H9 (cell line): Measurements from ENCODE around the gene RELA. TPM values are rescaled to one million over a fixed set of nuclear protein-coding genes. Genes with fewer than 3 reads are reported as not detected.

Experiments used
- DNase-seq: peaks from one replicate; pipeline ENCODE4 v3.0.0-alpha.2; 2017
- H2AFZ ChIP-seq: one replicate; pipeline ENCODE4 v1.6.1; 2013; ENCODE audit warnings: mild to moderate bottlenecking, low read length, control low read depth, moderate library complexity
- H2AK5ac ChIP-seq: 2 replicates; pipeline ENCODE4 v1.6.1; 2013; ENCODE audit warnings: low read length, control low read depth, mixed read lengths; ENCODE audit not compliant: insufficient read length
- H2BK120ac ChIP-seq: one replicate; pipeline ENCODE4 v1.6.1; 2013; ENCODE audit warnings: low read depth, mild to moderate bottlenecking, low read length, control low read depth, inconsistent platforms; ENCODE audit not compliant: poor library complexity, severe bottlenecking
- H2BK12ac ChIP-seq: 2 replicates; pipeline ENCODE4 v1.6.1; 2013; ENCODE audit warnings: low read length, control low read depth, mixed read lengths, low read depth; ENCODE audit not compliant: insufficient read length
- H2BK15ac ChIP-seq: 2 replicates; pipeline ENCODE4 v1.6.1; 2013; ENCODE audit warnings: low read depth, low read length, control low read depth
- H2BK20ac ChIP-seq: one replicate; pipeline ENCODE4 v1.6.1; 2013; ENCODE audit warnings: low read depth, mild to moderate bottlenecking, low read length, control low read depth, inconsistent platforms; ENCODE audit not compliant: poor library complexity, severe bottlenecking
- H2BK5ac ChIP-seq: 2 replicates; pipeline ENCODE4 v1.6.1; 2013; ENCODE audit warnings: low read length, control low read depth, mixed read lengths; ENCODE audit not compliant: insufficient read length
- H3K14ac ChIP-seq: 2 replicates; pipeline ENCODE4 v1.6.1; 2013; ENCODE audit warnings: low read length, control low read depth; ENCODE audit not compliant: insufficient read depth
- H3K18ac ChIP-seq: 2 replicates; pipeline ENCODE4 v1.6.1; 2013; ENCODE audit warnings: low read depth, mild to moderate bottlenecking, mixed read lengths, low read length, control low read depth; ENCODE audit not compliant: insufficient read length
- H3K23ac ChIP-seq: 2 replicates; pipeline ENCODE4 v1.6.1; 2013; ENCODE audit warnings: low read length, control low read depth, mixed read lengths, low read depth; ENCODE audit not compliant: insufficient read length
- H3K23me2 ChIP-seq: 2 replicates; pipeline ENCODE4 v1.6.1; 2013; ENCODE audit warnings: low read depth, mild to moderate bottlenecking, mixed read lengths, low read length, control low read depth; ENCODE audit not compliant: insufficient read length, poor library complexity, severe bottlenecking
- H3K27ac ChIP-seq: 2 replicates; pipeline ENCODE4 v1.5.1; 2013; ENCODE audit warnings: low read length, control low read depth, mixed read lengths, low read depth; ENCODE audit not compliant: insufficient read length
- H3K27me3 ChIP-seq: 2 replicates; pipeline ENCODE4 v1.6.1; 2013; ENCODE audit warnings: low read length, control low read depth, inconsistent platforms; ENCODE audit not compliant: insufficient read depth
- H3K4ac ChIP-seq: 2 replicates; pipeline ENCODE4 v1.6.1; 2013; ENCODE audit warnings: low read depth, mild to moderate bottlenecking, control low read depth, inconsistent platforms, low read length, moderate library complexity
- H3K4me1 ChIP-seq: 2 replicates; pipeline ENCODE4 v1.6.1; 2013; ENCODE audit warnings: low read length, control low read depth, inconsistent platforms; ENCODE audit not compliant: insufficient read depth
- H3K4me2 ChIP-seq: 2 replicates; pipeline ENCODE4 v1.6.1; 2013; ENCODE audit warnings: low read length, control low read depth, mixed read lengths; ENCODE audit not compliant: insufficient read length, insufficient read depth
- H3K56ac ChIP-seq: 2 replicates; pipeline ENCODE4 v1.6.1; 2013; ENCODE audit warnings: low read depth, mild to moderate bottlenecking, mixed read lengths, low read length, control low read depth; ENCODE audit not compliant: insufficient read length
- H3K79me1 ChIP-seq: 2 replicates; pipeline ENCODE4 v1.6.1; 2013; ENCODE audit warnings: low read depth, mild to moderate bottlenecking, moderate library complexity, low read length, control low read depth, inconsistent platforms; ENCODE audit not compliant: insufficient read depth, poor library complexity, severe bottlenecking
- H3K79me2 ChIP-seq: 2 replicates; pipeline ENCODE4 v1.6.1; 2013; ENCODE audit warnings: low read length, control low read depth, inconsistent platforms; ENCODE audit not compliant: insufficient read depth
- H3K9ac ChIP-seq: 2 replicates; pipeline ENCODE4 v1.6.1; 2013; ENCODE audit warnings: low read length, control low read depth, mixed read lengths; ENCODE audit not compliant: insufficient read length; ENCODE audit errors: extremely low read depth
- H3K9me3 ChIP-seq: one replicate; pipeline ENCODE4 v1.6.1; 2013; ENCODE audit warnings: low read depth, low read length, inconsistent platforms; ENCODE audit not compliant: control insufficient read depth
- H3T11ph ChIP-seq: one replicate; pipeline ENCODE4 v1.6.1; 2013; ENCODE audit warnings: mild to moderate bottlenecking, low read length, control low read depth, inconsistent platforms
- H4K20me1 ChIP-seq: one replicate; pipeline ENCODE4 v1.6.1; 2013; ENCODE audit not compliant: control insufficient read depth, insufficient read length, insufficient read depth
- H4K5ac ChIP-seq: 2 replicates; pipeline ENCODE4 v1.6.1; 2013; ENCODE audit warnings: low read depth, mild to moderate bottlenecking, mixed read lengths, low read length, control low read depth; ENCODE audit not compliant: insufficient read length
- H4K8ac ChIP-seq: replicated peaks from 2 replicates; pipeline ENCODE4 v1.6.1; 2013; ENCODE audit warnings: low read length, control low read depth, mixed read lengths, low read depth; ENCODE audit not compliant: insufficient read length
- H4K91ac ChIP-seq: 2 replicates; pipeline ENCODE4 v1.6.1; 2013; ENCODE audit warnings: low read depth, mild to moderate bottlenecking, moderate library complexity, mixed read lengths, low read length, control low read depth; ENCODE audit not compliant: insufficient read length
- H3K27ac Mint-ChIP-seq, 3 experiments: 2 replicates in 2 of 3; 3 replicates in 1 of 3; pipeline ENCODE4 v1.8.0; 2020 to 2021; ENCODE audit warnings: mixed read lengths in 3 of 3, mild to moderate bottlenecking in 1 of 3, moderate library complexity in 1 of 3
- H3K27me3 Mint-ChIP-seq: 2 replicates; pipeline ENCODE4 v1.8.0; 2021; ENCODE audit warnings: low read depth, mild to moderate bottlenecking, moderate library complexity, mixed read lengths
- H3K36me3 Mint-ChIP-seq, 3 experiments: 2 replicates in 2 of 3; 3 replicates in 1 of 3; pipeline ENCODE4 v1.8.0; 2020 to 2021; ENCODE audit warnings: low read depth in 3 of 3, mixed read lengths in 3 of 3; ENCODE audit not compliant: insufficient read depth in 1 of 3
- H3K4me1 Mint-ChIP-seq, 2 experiments: 2 replicates each; pipeline ENCODE4 v1.8.0; 2020; ENCODE audit warnings: mixed read lengths in 2 of 2
- H3K4me3 Mint-ChIP-seq, 2 experiments: 2 replicates in 1 of 2; 3 replicates in 1 of 2; pipeline ENCODE4 v1.8.0; 2020 to 2021; ENCODE audit warnings: mild to moderate bottlenecking in 2 of 2, mixed read lengths in 2 of 2, moderate library complexity in 1 of 2
- H3K9me3 Mint-ChIP-seq, 2 experiments: 2 replicates in 1 of 2; 3 replicates in 1 of 2; pipeline ENCODE4 v1.8.0; 2020; ENCODE audit warnings: mild to moderate bottlenecking in 2 of 2, mixed read lengths in 2 of 2, moderate library complexity in 1 of 2
- WGBS: extraction: QIAGEN DNeasy Blood & Tissue Kit; methylation state at CpG from one replicate; pipeline ENCODE4 v1.1.7; 2013; ENCODE audit warnings: missing lambda C conversion rate, low lambda C conversion rate, mixed read lengths; ENCODE audit not compliant: insufficient read length; ENCODE audit errors: extremely low coverage; 5-methylcytosine and 5-hydroxymethylcytosine counted together
- total RNA-seq: library from RNA; stranded (reverse); gene quantifications from 2 replicates; pipeline ENCODE4 v1.2.1, GENCODE V29; 2021
- TF ChIP-seq, protein P1 (sequence below): fragments of 200-600 bp; sonication (generic); conservative IDR thresholded peaks from 3 replicates; pipeline ENCODE4 v1.8.0; 2021; ENCODE audit warnings: antibody characterized with exemption, mild to moderate bottlenecking

RELA gene
- total RNA-seq, 1 experiment from 2014 or later = 48.8 TPM

DNA sequence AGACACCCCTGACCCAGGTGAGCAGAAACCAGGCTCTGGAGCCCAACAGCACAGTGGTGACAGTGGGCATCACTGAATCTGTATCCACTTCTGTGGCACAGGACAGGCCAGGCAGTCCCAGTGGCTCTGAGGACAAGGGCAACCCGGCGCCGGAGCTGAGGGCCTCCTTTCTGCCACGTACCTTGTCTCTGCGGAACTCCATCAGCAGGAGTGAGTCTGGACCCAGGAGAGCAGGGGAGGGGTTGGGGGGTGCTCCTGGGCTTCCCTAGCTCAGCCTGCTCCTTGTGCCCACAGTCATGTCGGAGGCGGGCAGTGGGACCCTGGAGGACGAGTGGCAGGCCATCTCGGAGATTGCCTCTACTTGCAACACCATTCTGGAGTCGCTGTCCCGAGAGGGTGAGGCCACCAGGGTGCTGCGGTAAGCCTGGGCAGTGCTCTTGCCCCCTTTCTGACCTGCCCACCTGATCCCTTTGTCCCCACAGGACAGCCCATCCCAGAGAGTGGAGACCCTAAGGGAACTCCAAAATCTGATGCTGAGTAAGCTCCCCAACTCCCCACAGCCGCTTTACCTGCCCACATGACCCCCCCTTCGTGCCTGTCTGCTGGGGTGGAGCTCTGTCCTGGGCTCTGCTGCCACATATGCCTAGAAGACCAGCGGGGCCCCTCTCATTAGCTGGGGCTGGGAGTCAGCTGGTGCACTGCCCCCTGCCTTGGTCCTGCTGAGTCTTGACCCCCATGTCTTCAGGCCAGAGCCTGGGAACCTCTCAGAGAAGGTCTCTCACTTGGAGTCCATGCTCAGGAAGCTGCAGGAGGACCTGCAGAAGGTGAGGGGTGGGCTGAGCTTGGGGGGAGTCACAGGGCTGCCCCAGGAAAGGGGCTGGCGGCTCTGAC lies 12.8 kb downstream of the RELA start:
- Histone ChIP-seq H4K8ac (no peak overlapping the region), H3K56ac (no peak overlapping the region), H3K4me1 (peaks cover 4% of the 10 kb centered on the region; the same call in 1 of the 2 replicates), H3K9ac (no peak overlapping the region), H3K9me3 (no peaks in the 10 kb centered on the region), H3K27ac (no peak overlapping the region), H4K5ac (no peak overlapping the region), H4K91ac (no peak overlapping the region), H3K27me3 (no peaks in the 10 kb centered on the region), H3K23ac (no peak overlapping the region), H3T11ph (no peak overlapping the region), H2BK15ac (no peak overlapping the region), H3K79me2 (no peaks in the 10 kb centered on the region), H2BK120ac (no peak overlapping the region), H3K23me2 (peaks cover 7% of the 10 kb centered on the region), H3K4ac (no peak overlapping the region), H3K14ac (no peak overlapping the region), H2AFZ (no peak overlapping the region), H2BK12ac (no peak overlapping the region), H2AK5ac (no peak overlapping the region), H2BK5ac (no peak overlapping the region), H3K18ac (no peak overlapping the region), H4K20me1 (peaks cover 5% of the 10 kb centered on the region), H3K79me1 (no peaks in the 10 kb centered on the region), H2BK20ac (no peak overlapping the region), H3K4me2 (no peak overlapping the region)
- H3K27me3 Mint-ChIP-seq = peaks cover 3% of the 10 kb centered on the region
- peaks cover 6 to 22% (median 9%) of the 10 kb centered on the region in 3 experiments for H3K36me3 Mint-ChIP-seq
- H3K27ac Mint-ChIP-seq = no peak overlapping the region
- WGBS = no CpG with 5 or more reads among the region's 16 CpGs
- no peaks in the 10 kb centered on the region; a peak in 1 of 5 replicates for H3K9me3 Mint-ChIP-seq
- peaks cover 20 to 23% of the 10 kb centered on the region in 2 experiments for H3K4me1 Mint-ChIP-seq
- H3K4me3 Mint-ChIP-seq = no peak overlapping the region
- TF ChIP-seq, protein P1, sequence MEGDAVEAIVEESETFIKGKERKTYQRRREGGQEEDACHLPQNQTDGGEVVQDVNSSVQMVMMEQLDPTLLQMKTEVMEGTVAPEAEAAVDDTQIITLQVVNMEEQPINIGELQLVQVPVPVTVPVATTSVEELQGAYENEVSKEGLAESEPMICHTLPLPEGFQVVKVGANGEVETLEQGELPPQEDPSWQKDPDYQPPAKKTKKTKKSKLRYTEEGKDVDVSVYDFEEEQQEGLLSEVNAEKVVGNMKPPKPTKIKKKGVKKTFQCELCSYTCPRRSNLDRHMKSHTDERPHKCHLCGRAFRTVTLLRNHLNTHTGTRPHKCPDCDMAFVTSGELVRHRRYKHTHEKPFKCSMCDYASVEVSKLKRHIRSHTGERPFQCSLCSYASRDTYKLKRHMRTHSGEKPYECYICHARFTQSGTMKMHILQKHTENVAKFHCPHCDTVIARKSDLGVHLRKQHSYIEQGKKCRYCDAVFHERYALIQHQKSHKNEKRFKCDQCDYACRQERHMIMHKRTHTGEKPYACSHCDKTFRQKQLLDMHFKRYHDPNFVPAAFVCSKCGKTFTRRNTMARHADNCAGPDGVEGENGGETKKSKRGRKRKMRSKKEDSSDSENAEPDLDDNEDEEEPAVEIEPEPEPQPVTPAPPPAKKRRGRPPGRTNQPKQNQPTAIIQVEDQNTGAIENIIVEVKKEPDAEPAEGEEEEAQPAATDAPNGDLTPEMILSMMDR = no peak
- no peak for DNase-seq
